Measurements from ENCODE around the gene RPS6KL1.

Gene RPS6KL1, protein sequence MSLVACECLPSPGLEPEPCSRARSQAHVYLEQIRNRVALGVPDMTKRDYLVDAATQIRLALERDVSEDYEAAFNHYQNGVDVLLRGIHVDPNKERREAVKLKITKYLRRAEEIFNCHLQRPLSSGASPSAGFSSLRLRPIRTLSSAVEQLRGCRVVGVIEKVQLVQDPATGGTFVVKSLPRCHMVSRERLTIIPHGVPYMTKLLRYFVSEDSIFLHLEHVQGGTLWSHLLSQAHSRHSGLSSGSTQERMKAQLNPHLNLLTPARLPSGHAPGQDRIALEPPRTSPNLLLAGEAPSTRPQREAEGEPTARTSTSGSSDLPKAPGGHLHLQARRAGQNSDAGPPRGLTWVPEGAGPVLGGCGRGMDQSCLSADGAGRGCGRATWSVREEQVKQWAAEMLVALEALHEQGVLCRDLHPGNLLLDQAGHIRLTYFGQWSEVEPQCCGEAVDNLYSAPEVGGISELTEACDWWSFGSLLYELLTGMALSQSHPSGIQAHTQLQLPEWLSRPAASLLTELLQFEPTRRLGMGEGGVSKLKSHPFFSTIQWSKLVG

DNA sequence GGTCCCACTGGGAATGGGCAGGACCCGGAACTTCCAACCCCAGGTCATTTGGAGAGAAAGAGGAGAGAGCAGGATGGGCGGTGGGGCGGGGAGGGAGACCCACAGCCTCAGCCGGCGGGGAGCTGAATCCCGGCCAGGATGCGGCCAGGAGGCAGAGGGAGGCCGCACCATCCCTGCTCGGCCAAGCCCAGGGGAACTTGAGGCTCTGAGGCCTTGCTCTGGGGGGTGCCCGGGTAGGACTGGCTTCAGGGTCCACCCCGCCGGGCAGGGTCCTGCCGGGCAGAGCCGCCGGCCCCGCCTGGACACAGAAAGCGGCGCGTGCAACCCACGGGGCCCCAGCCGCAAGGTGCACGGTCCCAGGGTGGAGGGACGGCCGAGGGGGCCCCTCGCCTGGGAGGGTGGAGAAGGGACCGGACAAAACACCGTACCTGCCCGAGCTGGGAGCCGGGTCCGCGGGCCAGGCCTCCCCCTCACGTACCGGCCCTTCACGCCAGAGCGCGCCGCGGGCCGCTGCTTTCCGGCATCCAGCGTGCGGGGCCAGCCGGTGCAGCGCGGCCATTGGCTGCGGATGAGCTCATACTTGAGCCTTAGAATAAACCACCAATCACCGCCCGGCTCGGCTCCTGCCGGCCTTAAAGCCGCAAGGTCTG is at the start of gene RPS6KL1:
Gene RPS6KL1, minus strand, starts transcription at position 509 of the 650 bp plus-strand sequence. CDS start 1,719 bp downstream, outside the sequence.
- H3K9me3 ChIP-seq (ENCODE audit: control insufficient read depth in 1 of 2, low read length in 2 of 2): no peaks in the 10 kb centered on the region
- H3K27me3 ChIP-seq (ENCODE audit: low read depth, low read length): no peaks in the 10 kb centered on the region
- peak within 1 kb of the TSS; percentile 39 to 73 for H3K4me3 ChIP-seq (ENCODE audit: low read depth in 1 of 2, low read length in 2 of 2)
- H3K27ac ChIP-seq (ENCODE audit: low read length): no peak within 1 kb of the TSS
- H3K36me3 ChIP-seq (ENCODE audit: control insufficient read depth in 1 of 2, insufficient read depth in 2 of 2, low read length in 2 of 2): no peaks in the 10 kb centered on the region
- H3K4me1 ChIP-seq (ENCODE audit: control insufficient read depth in 1 of 2, insufficient read depth in 2 of 2, low read length in 2 of 2): peaks cover 0 to 9% of the 10 kb centered on the region in 2 donors

GRCh38 chr14:74968811-74969210 is 45.8 kb upstream of the RPS6KL1 start:
- no peak overlapping the region for H3K27ac ChIP-seq (ENCODE audit: low read length)
- no peak overlapping the region for H3K4me3 ChIP-seq (ENCODE audit: low read depth in 1 of 2, low read length in 2 of 2)
- no peaks in the 10 kb centered on the region for H3K36me3 ChIP-seq (ENCODE audit: control insufficient read depth in 1 of 2, insufficient read depth in 2 of 2, low read length in 2 of 2)
- H3K9me3 ChIP-seq (ENCODE audit: control insufficient read depth in 1 of 2, low read length in 2 of 2): no peaks in the 10 kb centered on the region
- no peaks in the 10 kb centered on the region for H3K4me1 ChIP-seq (ENCODE audit: control insufficient read depth in 1 of 2, insufficient read depth in 2 of 2, low read length in 2 of 2)
- H3K27me3 ChIP-seq (ENCODE audit: low read depth, low read length): no peaks in the 10 kb centered on the region

DNA sequence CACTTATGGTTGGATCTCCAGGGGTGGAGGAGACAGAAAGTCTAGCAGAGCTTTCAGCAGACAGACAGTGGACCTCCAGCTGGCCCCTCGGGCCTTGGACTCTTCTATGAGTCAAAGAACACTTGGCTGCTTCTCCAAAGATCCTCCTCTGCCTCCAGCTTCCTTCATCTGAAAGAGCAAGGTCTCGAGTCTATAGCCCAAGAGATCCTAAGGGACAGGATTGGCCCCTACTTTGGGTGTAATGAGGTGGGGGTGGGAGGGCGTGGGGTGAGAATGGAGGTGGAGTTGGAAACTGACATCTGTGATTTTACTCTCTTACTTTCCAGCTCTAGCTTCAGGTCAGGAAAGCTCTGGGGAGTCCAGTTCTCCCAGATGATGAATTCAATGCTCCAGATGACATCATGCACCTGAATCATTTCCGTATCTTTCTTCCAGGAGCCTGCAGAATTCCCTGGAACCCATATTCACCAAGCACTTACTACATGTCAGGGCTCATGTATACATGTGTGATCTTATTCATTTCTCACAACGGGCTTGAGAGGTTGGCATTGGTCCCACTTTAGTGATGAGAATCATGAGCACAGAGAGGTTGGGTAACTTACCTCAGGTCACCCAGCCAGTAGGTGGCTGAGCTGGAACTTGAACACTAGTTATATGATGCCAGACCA is 42.6 kb upstream of the RPS6KL1 start:
- Histone ChIP-seq H3K36me3 (ENCODE audit: control insufficient read depth in 1 of 2, insufficient read depth in 2 of 2, low read length in 2 of 2) (no peaks in the 10 kb centered on the region), H3K27me3 (ENCODE audit: low read depth, low read length) (no peaks in the 10 kb centered on the region), H3K4me1 (ENCODE audit: control insufficient read depth in 1 of 2, insufficient read depth in 2 of 2, low read length in 2 of 2) (no peaks in the 10 kb centered on the region), H3K27ac (ENCODE audit: low read length) (no peak overlapping the region), H3K9me3 (ENCODE audit: control insufficient read depth in 1 of 2, low read length in 2 of 2) (no peaks in the 10 kb centered on the region), H3K4me3 (ENCODE audit: low read depth in 1 of 2, low read length in 2 of 2) (no peak overlapping the region)

DNA sequence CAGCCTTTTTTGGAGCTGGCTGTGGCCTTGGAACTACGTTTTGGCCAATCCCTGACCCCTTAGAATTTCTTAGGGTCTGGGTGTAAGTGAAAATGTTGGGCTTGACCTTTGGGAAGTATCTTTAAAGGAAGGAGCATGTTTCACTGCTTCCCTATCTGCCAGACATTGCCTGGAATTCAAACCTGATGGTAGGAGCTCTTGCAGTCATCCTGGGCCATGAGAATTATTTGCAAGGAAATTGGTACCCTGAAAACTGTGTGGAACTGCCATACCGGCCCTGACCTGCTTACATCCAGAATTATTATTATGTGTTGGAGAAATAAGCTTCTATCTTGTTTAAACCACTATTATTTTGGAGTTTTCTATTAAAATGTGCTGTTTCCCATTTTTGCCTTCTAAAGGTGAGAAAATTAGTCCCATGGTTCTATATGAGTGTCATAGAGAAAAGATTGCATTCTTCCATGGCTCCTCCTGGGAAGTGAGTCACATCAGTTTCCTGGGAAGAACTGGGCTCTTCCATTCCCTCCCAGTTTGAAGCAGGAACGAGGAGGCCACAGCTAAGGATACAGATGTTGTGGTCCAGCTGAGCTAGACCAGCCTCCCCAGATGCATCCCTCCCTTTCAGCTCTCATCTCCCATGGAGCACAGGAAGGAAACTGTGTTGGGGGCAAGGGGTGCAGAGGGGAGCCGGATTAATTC is 41.9 kb upstream of the RPS6KL1 start:
- Histone ChIP-seq H3K36me3 (ENCODE audit: control insufficient read depth in 1 of 2, insufficient read depth in 2 of 2, low read length in 2 of 2) (no peaks in the 10 kb centered on the region), H3K27ac (ENCODE audit: low read length) (no peak overlapping the region), H3K4me3 (ENCODE audit: low read depth in 1 of 2, low read length in 2 of 2) (no peak overlapping the region), H3K9me3 (ENCODE audit: control insufficient read depth in 1 of 2, low read length in 2 of 2) (no peaks in the 10 kb centered on the region), H3K27me3 (ENCODE audit: low read depth, low read length) (no peaks in the 10 kb centered on the region), H3K4me1 (ENCODE audit: control insufficient read depth in 1 of 2, insufficient read depth in 2 of 2, low read length in 2 of 2) (no peaks in the 10 kb centered on the region)

GRCh38 chr14:74963705-74964271 is 40.7 kb upstream of the RPS6KL1 start:
- Histone ChIP-seq H3K27ac (ENCODE audit: low read length) (no peak overlapping the region), H3K36me3 (ENCODE audit: control insufficient read depth in 1 of 2, insufficient read depth in 2 of 2, low read length in 2 of 2) (no peaks in the 10 kb centered on the region), H3K4me1 (ENCODE audit: control insufficient read depth in 1 of 2, insufficient read depth in 2 of 2, low read length in 2 of 2) (no peaks in the 10 kb centered on the region), H3K9me3 (ENCODE audit: control insufficient read depth in 1 of 2, low read length in 2 of 2) (no peaks in the 10 kb centered on the region), H3K27me3 (ENCODE audit: low read depth, low read length) (no peaks in the 10 kb centered on the region), H3K4me3 (ENCODE audit: low read depth in 1 of 2, low read length in 2 of 2) (no peak overlapping the region)

- H3K36me3 ChIP-seq (ENCODE audit: control insufficient read depth in 1 of 2, insufficient read depth in 2 of 2, low read length in 2 of 2): no peaks in the 10 kb centered on the region
- no peak overlapping the region for H3K4me3 ChIP-seq (ENCODE audit: low read depth in 1 of 2, low read length in 2 of 2)
- H3K9me3 ChIP-seq (ENCODE audit: control insufficient read depth in 1 of 2, low read length in 2 of 2): no peaks in the 10 kb centered on the region
- H3K4me1 ChIP-seq (ENCODE audit: control insufficient read depth in 1 of 2, insufficient read depth in 2 of 2, low read length in 2 of 2): no peaks in the 10 kb centered on the region
- no peak overlapping the region for H3K27ac ChIP-seq (ENCODE audit: low read length)
- no peaks in the 10 kb centered on the region for H3K27me3 ChIP-seq (ENCODE audit: low read depth, low read length)
Measured at GRCh38 chr14:74963178-74963704, 40.2 kb upstream of the RPS6KL1 start.

DNA sequence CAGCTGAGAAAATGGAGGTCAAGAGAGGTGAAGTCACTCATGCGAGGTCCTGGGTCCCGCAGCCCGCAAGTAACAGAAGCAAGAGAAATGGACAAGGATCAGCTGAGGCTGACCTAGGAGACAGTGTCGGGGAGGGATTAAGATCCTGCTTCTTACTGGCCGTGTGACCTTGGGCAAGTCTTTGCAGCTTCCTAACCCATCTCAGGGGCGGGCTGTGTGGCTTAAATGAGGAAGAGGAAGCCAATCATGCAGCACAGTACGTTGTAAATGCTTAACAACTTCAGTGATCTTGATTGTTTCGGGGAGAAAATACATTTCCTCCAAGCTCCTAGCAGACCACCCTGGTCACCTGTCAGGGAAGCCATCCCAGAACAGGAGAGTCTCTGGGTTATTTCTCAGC is 39.4 kb upstream of the RPS6KL1 start:
- H3K27ac ChIP-seq (ENCODE audit: low read length): no peak overlapping the region
- no peak overlapping the region for H3K4me3 ChIP-seq (ENCODE audit: low read depth in 1 of 2, low read length in 2 of 2)
- no peaks in the 10 kb centered on the region for H3K27me3 ChIP-seq (ENCODE audit: low read depth, low read length)
- H3K4me1 ChIP-seq (ENCODE audit: control insufficient read depth in 1 of 2, insufficient read depth in 2 of 2, low read length in 2 of 2): no peaks in the 10 kb centered on the region
- H3K9me3 ChIP-seq (ENCODE audit: control insufficient read depth in 1 of 2, low read length in 2 of 2): no peaks in the 10 kb centered on the region
- H3K36me3 ChIP-seq (ENCODE audit: control insufficient read depth in 1 of 2, insufficient read depth in 2 of 2, low read length in 2 of 2): no peaks in the 10 kb centered on the region

- Histone ChIP-seq H3K9me3 (ENCODE audit: control insufficient read depth in 1 of 2, low read length in 2 of 2) (no peaks in the 10 kb centered on the region), H3K4me1 (ENCODE audit: control insufficient read depth in 1 of 2, insufficient read depth in 2 of 2, low read length in 2 of 2) (no peaks in the 10 kb centered on the region), H3K4me3 (ENCODE audit: low read depth in 1 of 2, low read length in 2 of 2) (no peak overlapping the region), H3K36me3 (ENCODE audit: control insufficient read depth in 1 of 2, insufficient read depth in 2 of 2, low read length in 2 of 2) (no peaks in the 10 kb centered on the region), H3K27me3 (ENCODE audit: low read depth, low read length) (no peaks in the 10 kb centered on the region), H3K27ac (ENCODE audit: low read length) (no peak overlapping the region)
Measured at GRCh38 chr14:74962046-74962445, 39.0 kb upstream of the RPS6KL1 start.

GRCh38 chr14:74961238-74961911 is 38.3 kb upstream of the RPS6KL1 start:
- no peak overlapping the region for H3K4me3 ChIP-seq (ENCODE audit: low read depth in 1 of 2, low read length in 2 of 2)
- H3K36me3 ChIP-seq (ENCODE audit: control insufficient read depth in 1 of 2, insufficient read depth in 2 of 2, low read length in 2 of 2): no peaks in the 10 kb centered on the region
- H3K27me3 ChIP-seq (ENCODE audit: low read depth, low read length): no peaks in the 10 kb centered on the region
- no peak overlapping the region for H3K27ac ChIP-seq (ENCODE audit: low read length)
- no peaks in the 10 kb centered on the region for H3K9me3 ChIP-seq (ENCODE audit: control insufficient read depth in 1 of 2, low read length in 2 of 2)
- no peaks in the 10 kb centered on the region for H3K4me1 ChIP-seq (ENCODE audit: control insufficient read depth in 1 of 2, insufficient read depth in 2 of 2, low read length in 2 of 2)

DNA sequence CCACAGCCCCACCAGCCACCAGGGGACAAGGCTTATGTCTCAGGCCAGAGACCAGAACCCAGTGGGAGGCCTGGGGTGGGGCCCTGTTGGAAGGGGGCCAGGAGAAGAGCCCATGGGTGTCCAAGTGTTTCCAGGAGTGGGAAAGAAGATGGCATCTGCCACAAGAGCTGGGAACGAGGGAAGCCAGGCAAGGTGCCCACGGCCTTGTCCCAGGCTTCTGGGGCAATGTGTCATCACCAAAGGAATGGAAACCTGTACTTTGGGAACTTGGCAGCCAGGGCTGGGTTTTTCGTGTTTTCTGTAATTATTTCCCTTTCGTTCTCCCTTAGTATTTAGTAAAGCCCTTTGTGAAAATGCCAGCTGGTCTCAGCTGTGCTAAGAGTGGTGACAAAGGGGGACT is 37.7 kb upstream of the RPS6KL1 start:
- Histone ChIP-seq H3K27me3 (ENCODE audit: low read depth, low read length) (no peaks in the 10 kb centered on the region), H3K4me3 (ENCODE audit: low read depth in 1 of 2, low read length in 2 of 2) (no peak overlapping the region), H3K9me3 (ENCODE audit: control insufficient read depth in 1 of 2, low read length in 2 of 2) (no peaks in the 10 kb centered on the region), H3K4me1 (ENCODE audit: control insufficient read depth in 1 of 2, insufficient read depth in 2 of 2, low read length in 2 of 2) (no peaks in the 10 kb centered on the region), H3K27ac (ENCODE audit: low read length) (no peak overlapping the region), H3K36me3 (ENCODE audit: control insufficient read depth in 1 of 2, insufficient read depth in 2 of 2, low read length in 2 of 2) (no peaks in the 10 kb centered on the region)

Measured in muscle layer of duodenum (tissue), 2 donors.